Bronchial epithelial cell (primary cell): Measurements from ENCODE around the gene KPTN. TPM values are rescaled to one million over a fixed set of nuclear protein-coding genes. Genes with fewer than 3 reads are reported as not detected.

Experiments
- DNase-seq: peaks from one replicate; pipeline ENCODE4 v3.0.0-alpha.2; 2010; ENCODE audit warnings: low read depth
- FAIRE-seq: peaks from 2 replicates; lab custom pipeline; 2011; peaks lifted over from hg19 to GRCh38; lab: Jason Lieb, UNC
- H3K27me3 ChIP-seq: 2 replicates; pipeline ENCODE4 v1.5.1; 2011; ENCODE audit warnings: low read length; ENCODE audit not compliant: control insufficient read depth, insufficient read depth
- H3K36me3 ChIP-seq: 2 replicates; pipeline ENCODE4 v1.5.1; 2011; ENCODE audit warnings: low read length; ENCODE audit not compliant: control insufficient read depth, insufficient read depth
- H3K4me3 ChIP-seq: 2 replicates; pipeline ENCODE4 v1.5.1; 2011; ENCODE audit warnings: mild to moderate bottlenecking, low read depth, low read length, control low read depth
- total RNA-seq: library from RNA; depleted of rRNA; stranded (reverse); fragments of >200 nt; gene quantifications from 2 replicates; pipeline ENCODE4 v1.2.1, GENCODE V29; 2014
- TF ChIP-seq, protein P1 (sequence below): IDR thresholded peaks from 2 replicates; pipeline ENCODE4 v1.5.1; 2011; ENCODE audit warnings: mild to moderate bottlenecking, moderate library complexity, low read length, control low read depth, inconsistent platforms; ENCODE audit not compliant: insufficient read depth, severe bottlenecking

The KPTN gene
- total RNA-seq, 1 donor from 2014 or later = 2.1 TPM

DNA sequence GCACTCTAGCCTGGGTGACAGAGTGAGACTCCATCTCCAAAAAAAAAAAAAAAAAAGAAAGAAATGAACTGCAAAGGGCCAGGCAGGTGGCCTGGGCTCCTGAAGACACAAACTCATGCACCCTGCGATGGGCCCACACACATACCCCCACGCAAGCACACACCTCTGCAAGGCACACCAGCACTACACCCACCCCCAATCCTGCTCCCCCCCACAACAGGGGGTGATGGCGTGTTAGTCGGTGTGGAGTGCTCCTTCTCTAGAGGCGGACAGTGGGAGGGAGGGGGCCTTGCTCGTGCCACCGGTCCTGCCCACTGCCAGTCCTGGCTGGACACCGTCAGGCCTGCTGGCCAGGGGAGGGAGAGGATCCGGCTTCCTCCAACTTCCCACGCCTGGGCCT is 10.7 kb downstream of the KPTN start:
- DNase-seq (no peak), FAIRE-seq (no peak)

DNA sequence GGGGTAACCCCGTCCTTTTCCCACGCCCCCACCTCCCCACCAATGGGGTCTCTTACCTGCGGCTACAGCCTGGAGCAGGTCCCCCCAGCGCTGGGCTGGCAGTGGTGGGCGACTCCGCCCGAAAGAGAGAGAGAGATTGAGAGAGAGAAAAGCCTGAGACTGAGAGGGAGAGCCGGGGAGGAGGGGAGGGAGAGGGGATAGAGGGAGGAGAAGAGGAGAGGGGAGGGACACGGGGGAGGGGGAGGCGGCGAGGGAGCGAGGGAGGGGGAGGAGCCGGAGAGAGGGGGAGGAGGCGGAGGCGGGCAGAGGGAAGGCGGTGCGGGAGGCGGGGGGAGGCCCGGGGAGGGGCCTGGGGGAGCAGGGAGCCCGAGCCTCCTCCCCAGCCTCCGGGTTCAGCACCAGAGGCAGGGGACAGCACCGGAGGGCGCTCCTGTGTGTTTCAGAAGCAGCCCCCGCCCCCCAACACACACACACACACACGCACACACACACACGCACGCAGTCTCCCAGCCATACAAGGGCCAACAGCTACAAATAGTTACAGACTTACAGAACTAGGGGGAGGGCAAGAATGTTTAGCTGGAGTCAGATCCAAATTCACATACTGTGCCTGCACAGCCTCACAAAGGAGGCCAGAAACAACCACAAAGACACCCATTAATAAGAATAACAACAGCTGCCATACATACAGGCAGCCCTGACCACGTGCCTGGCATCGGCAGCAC is 12.1 kb downstream of the KPTN start, which contains the start of gene SLC8A2:
Gene SLC8A2 (minus strand): TSS at position 161 of the 725 bp plus-strand sequence. CDS start 5,490 bp downstream, outside the sequence.
- Histone ChIP-seq H3K4me3 (no peak within 1 kb of the TSS), H3K36me3 (no peaks in the 10 kb centered on the region), H3K27me3 (peaks cover 27% of the 10 kb centered on the region)
- TF ChIP-seq, protein P1, sequence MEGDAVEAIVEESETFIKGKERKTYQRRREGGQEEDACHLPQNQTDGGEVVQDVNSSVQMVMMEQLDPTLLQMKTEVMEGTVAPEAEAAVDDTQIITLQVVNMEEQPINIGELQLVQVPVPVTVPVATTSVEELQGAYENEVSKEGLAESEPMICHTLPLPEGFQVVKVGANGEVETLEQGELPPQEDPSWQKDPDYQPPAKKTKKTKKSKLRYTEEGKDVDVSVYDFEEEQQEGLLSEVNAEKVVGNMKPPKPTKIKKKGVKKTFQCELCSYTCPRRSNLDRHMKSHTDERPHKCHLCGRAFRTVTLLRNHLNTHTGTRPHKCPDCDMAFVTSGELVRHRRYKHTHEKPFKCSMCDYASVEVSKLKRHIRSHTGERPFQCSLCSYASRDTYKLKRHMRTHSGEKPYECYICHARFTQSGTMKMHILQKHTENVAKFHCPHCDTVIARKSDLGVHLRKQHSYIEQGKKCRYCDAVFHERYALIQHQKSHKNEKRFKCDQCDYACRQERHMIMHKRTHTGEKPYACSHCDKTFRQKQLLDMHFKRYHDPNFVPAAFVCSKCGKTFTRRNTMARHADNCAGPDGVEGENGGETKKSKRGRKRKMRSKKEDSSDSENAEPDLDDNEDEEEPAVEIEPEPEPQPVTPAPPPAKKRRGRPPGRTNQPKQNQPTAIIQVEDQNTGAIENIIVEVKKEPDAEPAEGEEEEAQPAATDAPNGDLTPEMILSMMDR = no peak
- DNase-seq (peak; percentile 12), FAIRE-seq (no peak)

More for the DNA sequence above, 10.7 kb downstream of the KPTN start:
- peaks cover 27% of the 10 kb centered on the region for H3K27me3 ChIP-seq
- no peak overlapping the region for H3K4me3 ChIP-seq
- TF ChIP-seq, protein P1 = no peak
- H3K36me3 ChIP-seq = no peaks in the 10 kb centered on the region

DNA sequence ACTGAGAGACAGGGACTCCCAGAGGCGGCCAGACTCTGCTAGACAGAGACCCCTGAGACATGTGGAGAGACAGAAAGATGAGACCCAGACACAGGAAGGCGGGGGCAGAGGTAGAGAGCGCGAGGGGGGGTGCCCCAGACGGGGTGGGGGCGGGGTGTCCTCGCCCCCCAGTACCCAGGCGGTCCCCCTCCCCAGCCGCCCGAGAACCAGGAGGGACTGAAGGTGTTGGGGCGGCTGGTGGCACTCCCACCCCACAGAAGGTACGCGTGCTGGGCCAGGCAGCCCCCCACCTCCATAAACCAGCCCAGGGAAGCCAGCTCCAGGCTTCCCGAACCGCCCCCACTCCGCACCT is 12.7 kb downstream of the KPTN start:
- Histone ChIP-seq H3K4me3 (no peak overlapping the region), H3K27me3 (peaks cover 27% of the 10 kb centered on the region), H3K36me3 (no peaks in the 10 kb centered on the region)
- FAIRE-seq (no peak), DNase-seq (no peak)
- TF ChIP-seq, protein P1 = no peak

DNA sequence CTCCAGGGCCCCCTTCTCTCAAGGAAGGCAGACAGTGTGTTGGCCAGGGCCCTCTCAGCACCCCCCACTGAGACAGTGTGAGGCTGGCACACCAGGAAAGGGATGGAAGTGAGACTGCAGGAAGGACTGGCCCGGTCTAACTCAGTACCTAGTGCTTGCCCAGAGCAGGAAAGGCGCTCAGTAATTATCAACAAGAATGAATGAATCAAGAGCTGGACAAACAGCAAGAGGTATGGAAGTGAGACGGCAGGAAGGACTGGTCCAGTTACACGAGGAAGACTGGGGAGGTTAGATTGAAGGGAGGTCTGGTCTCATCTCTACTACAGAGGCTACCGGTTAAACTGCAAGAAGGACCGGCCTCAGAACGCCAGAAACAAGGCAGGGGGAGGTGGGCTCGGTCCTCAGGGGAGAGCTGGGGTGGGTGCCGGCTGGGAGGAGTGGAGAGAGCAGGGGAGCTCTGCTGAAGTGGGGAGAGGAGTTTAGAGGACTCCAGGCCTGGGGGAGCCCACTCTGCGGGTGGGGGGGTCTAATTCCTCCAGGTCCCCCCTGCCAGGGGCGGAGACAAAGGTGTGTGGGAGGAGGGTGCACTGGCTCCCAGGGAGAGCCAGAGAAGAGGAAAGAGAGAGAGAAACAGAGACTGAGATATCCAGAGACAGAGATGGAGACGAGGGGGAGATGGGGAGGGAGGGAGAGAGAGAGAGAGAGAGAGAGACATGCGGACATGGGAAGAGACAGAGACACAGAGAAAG is 13.4 kb downstream of the KPTN start:
- no peak for FAIRE-seq
- peaks cover 27% of the 10 kb centered on the region for H3K27me3 ChIP-seq

DNA sequence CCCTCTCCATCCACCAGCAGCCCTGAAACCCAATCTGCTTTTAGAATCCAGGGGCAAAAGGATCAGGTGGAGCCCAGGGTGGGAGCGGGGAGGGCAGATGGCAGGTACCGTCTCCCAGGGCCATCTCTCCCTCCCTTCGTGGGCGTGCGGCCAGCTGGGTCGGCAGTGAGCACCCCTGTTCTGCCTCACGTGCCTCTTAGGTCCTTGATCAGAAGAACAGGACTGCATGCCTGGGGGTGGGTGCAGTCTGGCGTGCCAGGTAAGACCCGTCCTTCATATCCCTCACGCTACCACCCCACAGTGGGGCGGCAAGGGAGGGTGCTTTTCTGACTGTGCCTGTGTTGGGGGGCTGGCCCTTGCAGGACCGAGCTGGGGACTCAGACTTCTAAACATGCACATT is 14.3 kb downstream of the KPTN start:
- FAIRE-seq (no peak), DNase-seq (no peak)
- TF ChIP-seq, protein P1 = no peak
- no peak overlapping the region for H3K4me3 ChIP-seq
- H3K36me3 ChIP-seq = no peaks in the 10 kb centered on the region
- H3K27me3 ChIP-seq = peaks cover 27% of the 10 kb centered on the region

More for the DNA sequence above, 13.4 kb downstream of the KPTN start:
- TF ChIP-seq, protein P1 = no peak
- no peak for DNase-seq
- Histone ChIP-seq H3K4me3 (no peak overlapping the region), H3K36me3 (no peaks in the 10 kb centered on the region)
